HL-60/S4 treated with phorbol 12-myristate 13-acetate at 8.2 ng/mL for 4 days and 3 days (cell line): ENCODE data around the gene PGA4.
"Not testable (repeated sequence)": the region's sequence is repeated elsewhere in the genome, so short reads cannot be mapped to it uniquely, and the experiment has no call there.

Experiments used
- in situ Hi-C: fragments of 300-500 bp; cut with MboI; formaldehyde crosslinking; loops from 2 replicates; pipeline ENCODE4 v1.15.0; 2022; ENCODE audit warnings: low sequenced_read_pairs

The PGA4 gene

GRCh38 chr11:61248071-61248470 lies 25.9 kb downstream of the PGA4 start:
- in situ Hi-C loops = not testable (repeated sequence)

- in situ Hi-C loops = not testable (repeated sequence)
Observed at GRCh38 chr11:61249201-61249600, 27.1 kb downstream of the PGA4 start.

- in situ Hi-C loops = not testable (repeated sequence)
Observed at GRCh38 chr11:61250796-61251765, 28.9 kb downstream of the PGA4 start.

- in situ Hi-C loops = not testable (repeated sequence)
Observed at GRCh38 chr11:61252332-61252731, 30.2 kb downstream of the PGA4 start.

GRCh38 chr11:61254403-61255025 lies 32.4 kb downstream of the PGA4 start:
- in situ Hi-C loops = no loop called here

DNA sequence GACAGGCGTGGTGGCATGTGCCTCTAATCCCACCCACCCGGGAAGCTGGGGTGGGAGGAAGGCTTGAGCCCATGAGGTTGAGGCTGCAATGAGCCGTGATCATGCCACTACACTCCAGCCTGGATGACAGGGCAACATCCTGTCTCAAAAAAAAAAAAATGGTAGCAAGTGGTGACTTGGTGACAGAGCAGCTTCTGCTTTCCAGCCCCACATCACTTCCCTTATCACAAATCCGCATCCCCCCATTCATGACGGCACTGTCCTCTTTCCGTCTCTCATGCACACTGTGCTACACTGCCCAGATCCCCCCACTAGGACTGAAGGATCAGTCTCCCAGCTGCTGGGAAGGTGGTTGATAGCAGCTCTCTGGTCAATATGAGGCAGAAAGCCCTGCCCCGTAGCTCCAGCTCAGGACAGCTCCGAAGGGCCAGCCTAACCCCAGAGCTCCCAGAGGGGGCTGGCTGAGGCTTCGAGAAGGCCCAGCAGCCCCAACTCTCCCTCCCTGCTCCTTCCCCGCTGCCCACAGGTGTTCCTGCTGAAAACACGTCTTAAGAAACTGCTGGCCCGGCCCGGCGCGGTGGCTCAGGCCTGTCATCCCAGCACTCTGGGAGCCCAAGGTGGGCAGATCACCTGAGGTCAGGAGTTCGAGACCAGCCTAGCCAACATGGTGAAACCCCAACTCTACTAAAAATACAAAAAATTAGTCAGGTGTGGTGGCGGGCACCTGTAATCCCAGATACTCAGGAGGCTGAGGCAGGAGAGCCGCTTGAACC lies 34.7 kb downstream of the PGA4 start:
- in situ Hi-C loops = no loop called here

GRCh38 chr11:61258546-61258945 lies 36.4 kb downstream of the PGA4 start:
- in situ Hi-C loops = no loop called here

DNA sequence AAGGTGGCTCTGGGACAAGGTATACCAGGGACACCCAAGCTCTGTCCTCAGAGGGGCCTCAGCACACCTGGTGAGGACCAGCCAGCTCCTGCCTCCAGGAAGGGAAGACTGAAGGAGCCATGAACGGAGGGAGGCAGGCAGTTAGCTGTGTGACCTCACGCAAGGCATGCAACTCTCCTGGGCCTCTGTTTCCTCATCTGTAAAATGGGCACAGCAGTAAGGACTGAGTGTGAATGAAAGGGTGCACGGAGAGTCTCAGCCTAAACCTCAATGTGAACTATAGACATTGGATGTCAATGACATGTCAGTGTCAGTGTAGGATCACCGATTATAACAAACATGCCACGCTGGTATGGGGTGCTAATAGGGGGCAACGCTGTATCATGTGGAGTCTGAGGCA lies 37.2 kb downstream of the PGA4 start:
- in situ Hi-C loops = no loop called here

DNA sequence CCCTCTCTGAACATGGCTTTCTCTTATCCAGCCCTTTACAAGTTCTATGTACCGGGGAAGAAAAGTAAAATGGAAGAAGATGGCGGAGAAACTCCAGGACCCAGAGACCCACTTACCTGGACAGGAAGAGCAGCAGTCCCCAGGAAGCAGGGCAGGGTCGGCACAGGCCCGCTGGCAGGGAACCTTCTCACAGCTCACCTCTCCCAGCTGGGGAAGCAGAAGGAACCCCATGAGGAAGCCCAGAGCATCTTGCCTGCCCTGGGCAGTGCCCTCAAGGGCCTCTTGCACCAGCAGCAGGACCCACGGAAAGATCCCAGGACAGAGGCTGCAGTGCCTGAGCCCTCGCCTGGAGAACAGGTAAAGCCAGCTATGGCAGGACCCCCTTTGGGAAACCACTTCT lies 42.2 kb downstream of the PGA4 start:
- in situ Hi-C loops = no loop called here

- in situ Hi-C loops = no loop called here
Observed at GRCh38 chr11:61264795-61265194, 42.6 kb downstream of the PGA4 start.

DNA sequence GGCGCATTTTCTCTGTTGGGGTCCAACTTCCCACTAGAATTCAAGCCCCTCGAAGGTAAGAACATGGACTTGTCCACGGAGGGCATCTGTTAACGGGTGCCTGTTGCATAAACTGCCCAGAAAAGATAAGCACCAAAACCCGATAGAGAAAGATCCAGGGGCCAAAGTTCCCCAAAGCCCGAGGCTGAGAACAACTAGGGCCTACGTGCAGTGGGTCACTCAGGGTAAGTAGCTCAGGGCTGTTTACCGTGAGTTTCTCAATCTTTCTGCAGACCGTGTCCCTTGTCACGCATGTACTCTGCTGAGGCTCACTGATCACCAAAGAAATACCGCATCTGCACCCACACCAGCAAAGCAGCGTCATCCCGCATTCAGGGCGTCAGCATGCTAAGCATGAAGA lies 43.2 kb downstream of the PGA4 start:
- in situ Hi-C loops = no loop called here

DNA sequence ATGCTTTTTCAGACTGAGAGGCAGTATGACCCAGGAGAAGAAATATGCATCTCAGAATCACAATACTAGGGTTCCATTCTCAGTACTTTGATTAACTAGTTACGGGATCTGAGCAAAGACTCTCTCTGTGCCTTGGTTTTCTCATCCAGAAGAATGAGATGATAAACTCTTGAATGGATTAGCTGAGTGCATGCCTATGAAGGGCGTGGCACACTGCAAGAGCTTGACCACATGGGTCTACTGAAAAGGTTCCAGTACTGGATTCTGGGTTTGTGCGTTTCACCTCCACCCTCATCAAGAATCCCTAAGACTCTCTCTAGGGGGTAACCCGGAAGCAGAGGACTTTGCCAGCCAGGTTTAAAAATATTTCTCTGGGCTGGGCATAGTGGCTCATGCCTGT lies 44.5 kb downstream of the PGA4 start:
- in situ Hi-C loops = no loop called here

- in situ Hi-C loops = no loop called here
Observed at GRCh38 chr11:61267437-61267841, 45.3 kb downstream of the PGA4 start.

DNA sequence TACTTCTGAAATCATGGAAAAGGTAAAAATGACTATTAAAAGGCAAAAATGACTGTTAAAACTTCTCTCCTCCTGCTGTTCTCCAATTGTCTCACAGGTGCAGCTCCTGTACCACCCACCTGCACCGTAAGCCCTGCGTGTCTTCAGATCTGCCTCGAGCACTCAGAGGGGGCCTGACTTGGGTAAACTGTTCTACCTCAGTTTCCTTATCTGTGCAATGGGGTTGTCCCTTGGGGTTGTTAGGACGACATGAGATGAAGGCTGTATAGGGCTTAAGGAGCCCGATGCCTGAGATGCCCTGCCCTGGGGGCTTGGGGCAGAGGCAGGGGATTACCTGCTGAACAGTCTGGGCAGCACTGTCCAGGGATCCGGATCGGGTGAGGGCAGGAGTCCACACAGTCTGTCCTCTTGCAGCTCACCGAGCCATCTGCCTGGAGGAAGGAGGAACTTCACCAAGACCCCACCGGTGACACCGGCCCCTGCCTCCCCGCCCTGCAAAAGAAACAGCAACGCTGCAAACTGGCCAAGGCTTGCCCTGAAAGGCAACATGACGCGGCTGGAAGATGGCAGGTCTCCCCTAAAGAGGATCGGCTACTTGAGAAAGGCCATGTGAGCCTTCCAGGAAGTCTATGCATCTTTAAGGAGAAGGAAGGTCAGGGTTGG lies 46.6 kb downstream of the PGA4 start:
- in situ Hi-C loops = no loop called here

DNA sequence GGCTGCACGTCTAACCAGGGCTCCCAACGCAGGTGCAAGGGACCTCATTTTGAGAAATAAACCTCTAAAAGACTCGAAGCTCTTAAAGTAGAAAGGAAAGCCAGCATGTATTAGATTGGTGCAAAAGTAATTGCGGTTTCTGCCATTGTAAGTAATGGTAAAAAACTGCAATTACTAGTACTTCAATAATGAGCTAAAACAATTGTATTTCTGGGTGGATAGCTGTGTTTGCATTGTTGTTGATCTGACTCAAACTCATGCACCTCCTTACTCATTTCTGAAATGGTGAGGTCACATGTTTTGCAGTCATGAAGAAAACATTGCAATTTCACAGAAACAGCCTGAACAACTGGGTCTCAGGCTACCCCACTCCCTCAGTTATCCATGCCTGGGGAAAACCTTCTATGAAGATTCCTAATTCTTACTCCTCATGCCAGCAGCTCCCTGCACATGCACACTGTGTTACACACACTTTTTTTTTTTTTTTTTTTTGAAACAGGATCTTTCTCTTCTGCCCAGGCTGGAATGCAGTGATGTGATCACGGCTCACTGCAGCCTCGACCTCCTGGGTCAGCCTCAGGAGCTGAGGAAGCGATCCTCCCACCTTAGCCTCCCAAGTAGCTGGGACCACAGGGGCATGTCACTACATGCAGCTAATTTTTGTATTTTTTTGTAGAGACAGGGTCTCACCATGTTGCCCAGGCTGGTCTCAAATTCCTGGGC lies 48.4 kb downstream of the PGA4 start:
- in situ Hi-C loops = no loop called here

GRCh38 chr11:61272731-61273130 lies 50.6 kb downstream of the PGA4 start:
- in situ Hi-C loops = no loop called here

DNA sequence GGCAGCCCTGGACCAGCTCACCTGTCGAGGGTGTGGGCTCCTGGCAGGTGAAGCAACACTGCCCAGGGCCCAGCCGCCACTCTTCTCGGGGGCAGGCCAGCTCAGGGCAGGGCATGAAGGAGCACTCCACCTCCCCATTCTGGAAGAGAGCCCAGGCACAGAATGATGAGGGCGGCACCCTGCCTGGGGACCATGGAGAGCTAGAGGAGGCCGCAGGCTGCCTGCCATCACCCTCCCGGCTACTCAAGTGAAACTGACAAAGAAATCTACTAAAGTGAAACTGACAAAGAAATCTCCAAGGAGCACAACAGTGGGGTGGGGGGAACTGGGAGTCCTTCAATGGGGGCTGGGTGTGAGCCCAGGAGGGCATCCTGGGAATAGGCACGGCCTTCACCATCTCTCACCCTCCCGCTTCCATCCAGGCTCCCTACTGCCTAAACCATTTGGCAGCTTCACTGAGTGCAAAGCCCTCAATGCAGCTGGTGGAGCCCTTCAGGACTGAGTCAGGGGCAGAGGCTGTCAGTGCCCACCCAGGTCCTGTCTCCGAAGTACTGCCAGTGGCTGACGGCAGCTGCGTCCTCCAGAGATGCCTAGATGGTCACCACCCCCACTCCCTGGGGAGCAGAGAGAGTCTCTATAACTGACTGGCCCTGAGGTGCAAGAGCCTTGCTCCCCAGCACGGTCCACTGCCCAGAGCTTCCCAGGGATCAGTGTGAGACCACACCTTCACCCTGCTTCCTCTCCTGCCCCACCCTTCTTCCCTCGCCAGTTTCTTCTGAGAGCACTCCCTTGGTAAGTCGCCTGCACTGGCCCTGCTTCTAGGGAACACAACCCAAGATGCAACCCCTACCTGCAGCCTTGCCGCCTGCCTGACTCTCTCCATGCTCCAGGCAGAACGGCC lies 51.3 kb downstream of the PGA4 start:
- in situ Hi-C loops = no loop called here

- in situ Hi-C loops = no loop called here
Observed at GRCh38 chr11:61274084-61274483, 51.9 kb downstream of the PGA4 start.

DNA sequence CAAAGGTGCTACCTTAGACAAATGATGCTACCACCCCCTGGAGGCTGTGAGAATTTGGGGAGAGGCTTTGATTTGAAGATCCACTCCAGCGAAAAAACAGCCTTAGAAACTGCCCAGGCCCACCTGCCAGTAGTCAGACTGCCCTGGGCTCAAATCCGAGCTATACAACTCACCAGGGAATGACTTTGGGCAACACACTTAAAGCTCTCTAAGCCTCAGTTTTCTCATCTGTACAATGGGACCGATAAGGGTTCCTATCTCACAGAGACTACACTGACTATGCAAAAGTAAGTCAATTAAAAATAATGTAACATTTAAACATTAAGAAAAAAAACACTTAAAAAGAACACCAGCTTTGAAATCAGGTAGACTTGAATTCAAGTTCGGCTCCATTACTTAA lies 53.0 kb downstream of the PGA4 start:
- in situ Hi-C loops = no loop called here
